CD4-positive, alpha-beta T cell treated with Interleukin-6 for 4 hours (primary cell): ENCODE measurements around the gene TMEM135.
"Not testable (repeated sequence)": the region's sequence is repeated elsewhere in the genome, so short reads cannot be mapped to it uniquely, and the experiment has no call there.

Source experiments
- DNase-seq: peaks from one replicate; pipeline ENCODE4 v3.0.0-alpha.2; 2020; ENCODE audit warnings: mixed read lengths

The TMEM135 gene

DNA sequence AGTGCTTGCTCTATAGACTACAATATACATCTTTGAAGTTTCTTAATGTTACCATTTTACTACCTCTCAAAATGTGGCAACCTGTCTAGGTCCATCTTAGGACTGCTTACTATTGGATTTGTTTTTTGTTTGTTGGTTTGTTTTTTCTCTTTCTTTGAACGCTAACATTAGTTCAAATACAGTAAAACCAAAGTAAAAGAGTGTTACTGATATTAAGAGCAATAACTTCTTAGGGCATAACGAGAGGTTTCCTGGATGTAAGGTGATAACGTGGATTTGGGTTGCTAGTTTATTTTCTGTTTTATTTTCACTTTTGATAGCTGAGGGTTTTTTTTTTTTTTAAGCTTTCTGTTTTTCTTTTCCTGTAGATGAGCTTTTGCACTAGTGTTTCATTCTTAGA, 43.6 kb downstream of the TMEM135 start:
- DNase-seq: no peak

- no peak for DNase-seq
Measured at GRCh38 chr11:87082590-87082989, 44.9 kb downstream of the TMEM135 start.

DNA sequence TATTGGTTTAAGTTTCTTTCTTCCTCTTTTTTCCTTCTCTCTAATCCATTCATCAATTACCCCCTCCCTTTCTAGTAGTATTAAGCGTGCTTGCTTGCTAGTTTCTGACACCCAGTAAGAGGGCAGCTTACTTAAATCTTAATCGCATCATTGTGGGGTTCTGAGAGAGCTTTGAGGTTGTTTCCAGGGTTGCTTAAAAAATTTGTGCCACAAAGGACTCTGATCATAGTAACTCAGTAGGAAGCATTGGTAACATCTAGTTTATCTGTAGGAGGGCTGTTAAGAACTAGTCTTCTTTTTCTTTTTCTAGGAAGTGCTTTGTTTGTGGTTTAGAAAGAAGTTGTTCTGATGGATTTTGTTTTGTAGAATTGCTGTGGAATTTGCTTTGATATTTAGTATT, 45.3 kb downstream of the TMEM135 start:
- no peak for DNase-seq

DNA sequence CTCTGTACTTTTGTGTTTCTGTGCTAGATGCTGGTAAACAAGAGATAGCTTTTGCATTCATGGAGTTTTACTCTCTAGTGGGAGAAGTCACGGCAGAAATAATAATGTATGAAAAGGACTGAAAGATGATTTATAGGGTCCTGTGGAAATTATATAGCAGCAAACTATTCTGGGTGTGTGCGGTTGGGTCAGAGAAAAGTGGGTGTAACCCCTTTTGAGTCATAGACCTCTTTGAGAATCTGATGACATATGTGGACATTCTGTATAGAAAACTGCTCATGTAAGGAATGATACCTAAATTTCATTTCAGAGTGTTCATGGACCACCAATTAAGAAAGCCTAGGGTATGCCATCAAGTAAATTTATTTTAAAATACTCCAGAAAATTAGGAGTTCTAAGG, 54.4 kb downstream of the TMEM135 start:
- no peak for DNase-seq

DNA sequence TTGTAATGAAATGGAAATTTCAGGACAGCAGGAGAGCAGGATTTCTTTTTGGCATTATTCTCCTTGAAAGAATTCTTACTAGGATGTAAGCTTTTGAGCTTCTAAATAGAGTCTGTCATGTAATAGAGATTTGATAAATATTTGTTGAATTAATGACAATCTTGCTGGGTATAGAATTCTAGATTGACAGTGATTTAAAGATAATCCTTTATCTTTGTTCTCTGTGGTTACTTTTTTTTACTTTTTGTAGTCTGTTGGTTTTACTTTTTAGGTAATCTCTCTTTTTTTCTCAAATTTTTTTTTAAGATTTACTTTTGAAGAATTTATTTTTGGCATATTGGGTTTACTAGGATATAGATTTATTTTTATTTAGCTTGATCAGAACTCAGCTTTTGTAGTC, 54.8 kb downstream of the TMEM135 start:
- DNase-seq: no peak

DNA sequence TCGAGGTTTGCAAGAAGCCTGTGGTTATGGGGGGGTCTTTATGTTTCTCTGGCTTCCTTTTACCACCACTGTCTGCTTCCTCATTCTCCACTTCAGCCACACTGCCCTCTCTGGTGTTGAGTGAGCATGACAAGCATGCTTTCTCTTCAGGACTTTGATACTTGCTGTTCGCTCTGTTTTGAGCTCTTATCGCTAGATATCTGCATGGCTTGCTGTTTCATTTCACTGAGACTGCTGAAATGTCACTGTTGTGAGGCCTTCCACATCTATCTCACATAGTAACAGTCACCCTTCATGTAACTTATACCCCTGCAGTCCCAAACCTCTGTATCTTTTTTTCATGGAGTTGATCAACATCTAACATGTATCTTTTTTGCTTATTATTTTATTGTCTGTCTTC, 59.8 kb downstream of the TMEM135 start:
- DNase-seq: peak; percentile 30

- DNase-seq: no peak
Measured at GRCh38 chr11:87101956-87102580, 64.3 kb downstream of the TMEM135 start.

GRCh38 chr11:87105826-87106225, 68.1 kb downstream of the TMEM135 start:
- DNase-seq: not testable (repeated sequence)

- DNase-seq: not testable (repeated sequence)
Measured at GRCh38 chr11:87107379-87107778, 69.6 kb downstream of the TMEM135 start.

- DNase-seq: no peak
Measured at GRCh38 chr11:87110443-87111131, 72.9 kb downstream of the TMEM135 start.

GRCh38 chr11:87114093-87114492, 76.4 kb downstream of the TMEM135 start:
- no peak for DNase-seq

- DNase-seq: no peak
Measured at GRCh38 chr11:87116185-87116584, 78.5 kb downstream of the TMEM135 start.

- DNase-seq: no peak
Measured at GRCh38 chr11:87120937-87121336, 83.2 kb downstream of the TMEM135 start.

DNA sequence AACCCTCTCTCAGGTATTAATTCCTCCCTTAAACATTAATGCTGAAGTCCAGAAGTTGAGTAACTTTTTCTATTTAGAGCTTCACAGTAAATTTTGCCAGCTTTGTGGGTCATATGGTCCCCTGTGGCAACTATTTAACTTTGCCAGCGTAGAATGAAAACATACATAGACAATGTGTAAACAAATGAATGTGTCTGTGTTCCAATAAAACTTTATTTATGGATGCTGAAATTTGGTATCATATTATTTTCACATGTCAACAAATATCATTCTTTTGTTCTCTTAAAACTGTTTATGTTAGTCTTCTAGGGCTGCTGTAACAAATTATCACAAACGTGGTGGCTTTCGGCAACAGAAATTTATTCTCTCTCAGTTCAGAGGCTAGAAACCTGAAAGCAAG, 85.1 kb downstream of the TMEM135 start:
- no peak for DNase-seq

GRCh38 chr11:87125257-87125656, 87.5 kb downstream of the TMEM135 start:
- no peak for DNase-seq

GRCh38 chr11:87127101-87127500, 89.4 kb downstream of the TMEM135 start:
- DNase-seq: no peak

DNA sequence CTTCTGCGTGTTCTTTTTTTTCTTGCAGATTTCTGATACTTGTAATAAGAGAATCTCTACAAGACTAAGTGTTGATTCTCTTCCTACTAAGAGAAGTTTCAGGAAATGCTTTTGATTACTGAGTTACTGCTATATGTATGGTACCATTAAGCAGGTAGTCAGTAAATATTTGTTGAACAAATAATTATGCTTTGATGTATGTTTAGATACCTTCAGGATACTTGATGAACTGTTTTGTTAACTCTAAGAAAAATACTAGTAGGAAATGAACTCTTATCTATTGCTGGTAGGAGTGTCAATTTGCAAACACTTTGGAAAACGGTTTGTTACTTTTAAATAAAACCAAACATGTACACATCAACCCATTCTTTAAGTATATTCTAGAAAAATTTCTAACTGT, 90.6 kb downstream of the TMEM135 start:
- DNase-seq: no peak

DNA sequence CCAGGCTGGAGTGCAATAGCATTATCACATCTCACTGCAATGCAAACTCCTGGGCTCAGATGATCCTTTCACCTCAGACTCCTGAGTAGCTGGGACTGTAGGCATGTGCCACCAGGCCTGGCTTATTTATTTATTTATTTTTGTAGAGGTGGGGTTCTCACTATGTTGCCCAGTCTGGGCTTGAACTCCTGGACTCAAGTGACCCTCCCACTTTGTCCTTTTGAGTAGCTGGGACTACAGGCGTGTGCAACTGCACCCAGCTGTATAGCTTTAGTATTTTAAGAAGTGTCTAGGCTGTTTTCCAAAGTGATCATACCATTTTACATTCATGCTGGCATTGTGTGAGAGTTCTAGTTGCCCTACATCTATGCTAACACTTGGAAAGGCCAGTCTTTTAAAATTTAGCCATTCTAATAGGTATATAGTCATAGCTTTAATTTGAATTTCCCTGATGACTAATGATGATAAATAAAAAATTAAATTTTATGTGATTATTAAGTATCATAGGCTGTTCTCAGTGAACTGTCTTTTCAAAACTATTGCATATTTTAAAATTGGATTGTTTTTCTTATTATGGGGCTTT, 96.9 kb downstream of the TMEM135 start:
- DNase-seq: no peak

DNA sequence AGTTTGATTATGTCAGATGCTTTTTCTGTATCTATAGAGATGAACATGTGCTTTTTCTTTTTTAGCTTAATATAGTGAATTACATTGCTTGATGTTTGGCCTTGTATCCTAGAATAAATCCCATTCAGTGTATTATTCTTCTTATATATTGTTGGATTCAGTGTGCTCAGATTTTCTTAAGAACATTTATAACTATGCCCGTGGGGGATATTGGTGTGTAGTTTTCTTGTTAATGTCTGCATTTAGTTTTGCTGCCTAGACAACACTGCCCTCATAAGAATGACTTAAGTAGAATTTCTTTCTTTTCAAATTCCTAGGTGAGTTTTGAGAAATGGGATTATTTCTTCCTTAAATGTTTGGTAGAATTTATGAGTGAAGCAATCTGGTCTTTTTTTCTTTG, 98.5 kb downstream of the TMEM135 start:
- DNase-seq: no peak

DNA sequence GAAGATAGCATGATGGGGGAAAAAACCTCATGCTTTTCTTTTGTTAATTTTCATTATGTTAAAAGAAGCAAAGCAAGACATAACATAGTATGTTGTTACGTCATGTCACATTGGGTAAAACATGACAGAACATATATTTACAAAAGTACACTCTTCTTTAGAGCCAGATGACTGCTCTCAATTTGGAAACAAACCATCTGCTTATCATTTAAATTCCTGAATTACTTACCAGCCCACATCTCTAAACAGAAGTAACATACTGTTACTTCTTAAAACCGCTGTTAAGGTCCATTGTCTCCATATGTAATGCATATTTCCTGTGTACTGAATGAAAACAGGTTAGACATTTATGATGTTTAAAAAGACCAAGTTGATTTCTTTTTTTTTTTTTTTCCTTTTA, 100.0 kb downstream of the TMEM135 start:
- no peak for DNase-seq

- no peak for DNase-seq
Measured at GRCh38 chr11:87139475-87139874, 101.7 kb downstream of the TMEM135 start.

DNA sequence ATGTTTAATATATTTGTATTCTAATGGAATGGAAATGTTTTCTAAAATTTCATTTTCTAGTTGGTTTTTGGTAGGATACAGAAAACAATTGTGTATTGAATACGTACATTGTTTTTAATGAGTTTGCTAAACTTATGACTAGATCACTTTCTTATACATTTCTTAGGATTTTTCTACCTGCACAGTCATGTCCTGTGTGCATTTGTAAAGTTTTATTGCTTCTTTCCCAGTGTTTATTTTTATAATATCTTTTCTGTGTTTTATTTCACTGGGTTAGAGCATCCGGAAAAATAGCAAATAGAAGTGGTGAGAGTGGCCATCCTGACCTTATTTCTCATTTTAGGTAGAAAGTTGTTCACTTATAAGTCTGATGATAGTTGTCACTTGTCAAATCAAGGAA, 103.6 kb downstream of the TMEM135 start:
- DNase-seq: no peak

DNA sequence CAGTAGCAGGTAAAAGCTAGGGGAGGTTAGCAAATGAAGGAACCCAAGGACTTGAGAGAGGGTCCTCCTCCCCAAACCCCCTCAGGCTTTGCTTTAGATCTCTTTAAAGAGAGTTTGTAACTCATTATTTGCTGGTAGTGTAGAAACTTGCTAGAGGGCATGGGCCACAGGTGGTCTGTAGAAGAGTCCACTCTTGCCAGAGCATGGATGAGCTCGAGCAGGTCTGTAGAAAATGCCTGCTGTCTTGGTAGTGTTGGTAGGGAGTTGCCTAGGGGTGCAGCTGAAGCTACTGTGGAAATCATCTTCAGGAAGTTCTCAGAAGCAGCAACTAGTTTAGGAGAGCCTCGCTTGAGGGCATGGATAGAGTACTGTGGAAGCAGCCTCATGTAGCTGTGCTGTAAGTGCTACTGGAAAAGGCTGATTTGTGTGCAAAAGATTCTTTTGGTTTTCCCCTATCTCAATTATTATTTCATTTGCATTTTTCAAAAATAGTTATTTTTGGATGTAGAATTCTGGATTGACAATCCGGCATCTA, 104.3 kb downstream of the TMEM135 start:
- no peak for DNase-seq

DNA sequence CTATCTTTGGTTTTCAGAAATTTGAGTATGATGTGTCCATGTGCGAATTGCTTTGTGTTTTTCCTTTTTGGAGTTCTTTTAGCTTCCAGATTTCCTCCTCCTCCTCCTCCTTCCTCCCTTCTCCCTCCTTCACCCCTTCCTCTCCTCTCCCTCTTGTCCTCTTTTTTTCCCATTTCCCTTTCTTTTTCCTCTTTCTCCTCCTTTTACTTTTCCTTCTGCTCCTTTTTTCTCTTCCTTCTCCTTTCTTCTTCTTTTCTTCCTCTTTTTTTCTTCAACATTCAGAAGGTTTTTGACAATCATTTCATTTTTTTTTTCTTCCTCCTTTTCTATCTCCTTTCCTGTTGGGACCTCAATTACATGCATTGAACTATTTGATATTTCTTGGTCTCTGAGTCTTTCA, 104.9 kb downstream of the TMEM135 start:
- no peak for DNase-seq
